ENCODE results near the gene CCDC88A. TPM values are rescaled to one million over a fixed set of nuclear protein-coding genes. Genes with fewer than 3 reads are reported as not detected.
"Not testable (repeated sequence)": the region's sequence is repeated elsewhere in the genome, so short reads cannot be mapped to it uniquely, and the experiment has no call there.

CCDC88A gene
- total RNA-seq, 1 donor from 2014 or later, result 70.6 TPM

GRCh38 chr2:55282110-55282917 lies 137.3 kb downstream of the CCDC88A start:
- Mint-ChIP-seq H3K27ac (peak overlapping the region; percentile 83), H3K4me3 (peak overlapping the region; percentile 90), H3K4me1 (ENCODE audit: unreplicated experiment) (peaks cover 11% of the 10 kb centered on the region), H3K9me3 (no peaks in the 10 kb centered on the region), H3K36me3 (no peaks in the 10 kb centered on the region), H3K27me3 (peaks cover 24% of the 10 kb centered on the region)
- DNase-seq (ENCODE audit: extremely low spot score, unreplicated experiment), result peak; percentile 89
- TF ChIP-seq CTCF (conservative IDR thresholded peaks at IDR 0.05), result no peak

GRCh38 chr2:55280851-55281546 lies 138.7 kb downstream of the CCDC88A start:
- DNase-seq (ENCODE audit: extremely low spot score, unreplicated experiment); H3K9me3 Mint-ChIP-seq; H3K36me3 Mint-ChIP-seq: not testable (repeated sequence)
- H3K4me1 Mint-ChIP-seq (ENCODE audit: unreplicated experiment), result peaks cover 11% of the 10 kb centered on the region
- H3K4me3 Mint-ChIP-seq, result peak overlapping the region; percentile 71
- H3K27me3 Mint-ChIP-seq, result peaks cover 24% of the 10 kb centered on the region
- peak overlapping the region; percentile 50 for H3K27ac Mint-ChIP-seq

GRCh38 chr2:55279859-55280424 lies 139.7 kb downstream of the CCDC88A start:
- Mint-ChIP-seq H3K4me3 (peak overlapping the region; percentile 37), H3K27ac (peak overlapping the region; percentile 52), H3K4me1 (ENCODE audit: unreplicated experiment) (peaks cover 11% of the 10 kb centered on the region), H3K27me3 (peaks cover 24% of the 10 kb centered on the region)
- DNase-seq (ENCODE audit: extremely low spot score, unreplicated experiment); H3K36me3 Mint-ChIP-seq; H3K9me3 Mint-ChIP-seq: not testable (repeated sequence)

- not testable (repeated sequence) for DNase-seq (ENCODE audit: extremely low spot score, unreplicated experiment); H3K9me3 Mint-ChIP-seq; H3K36me3 Mint-ChIP-seq
- Mint-ChIP-seq H3K27ac (peak overlapping the region; percentile 52), H3K4me1 (ENCODE audit: unreplicated experiment) (peaks cover 11% of the 10 kb centered on the region), H3K4me3 (peak overlapping the region; percentile 37), H3K27me3 (peaks cover 24% of the 10 kb centered on the region)
Measured at GRCh38 chr2:55279214-55279835, 140.3 kb downstream of the CCDC88A start.

GRCh38 chr2:55277310-55277709 lies 142.3 kb downstream of the CCDC88A start:
- H3K27me3 Mint-ChIP-seq, result peaks cover 24% of the 10 kb centered on the region
- H3K4me1 Mint-ChIP-seq (ENCODE audit: unreplicated experiment), result peaks cover 11% of the 10 kb centered on the region
- no peaks in the 10 kb centered on the region for H3K36me3 Mint-ChIP-seq
- H3K27ac Mint-ChIP-seq, result no peak overlapping the region
- TF ChIP-seq CTCF (conservative IDR thresholded peaks at IDR 0.05), result no peak
- no peaks in the 10 kb centered on the region for H3K9me3 Mint-ChIP-seq
- H3K4me3 Mint-ChIP-seq, result no peak overlapping the region
- no peak for DNase-seq (ENCODE audit: extremely low spot score, unreplicated experiment)

- H3K9me3 Mint-ChIP-seq; DNase-seq (ENCODE audit: extremely low spot score, unreplicated experiment); H3K27ac Mint-ChIP-seq; H3K4me3 Mint-ChIP-seq; H3K27me3 Mint-ChIP-seq; H3K4me1 Mint-ChIP-seq (ENCODE audit: unreplicated experiment); H3K36me3 Mint-ChIP-seq: not testable (repeated sequence)
Measured at GRCh38 chr2:55274346-55274745, 145.3 kb downstream of the CCDC88A start.

GRCh38 chr2:55269645-55269990 lies 150.0 kb downstream of the CCDC88A start:
- peak overlapping the region; percentile 97 for H3K4me3 Mint-ChIP-seq

More at GRCh38 chr2:55269645-55269990, 150.0 kb downstream of the CCDC88A start:
- Mint-ChIP-seq H3K9me3 (no peaks in the 10 kb centered on the region), H3K4me1 (ENCODE audit: unreplicated experiment) (peaks cover 5% of the 10 kb centered on the region), H3K27me3 (no peaks in the 10 kb centered on the region), H3K36me3 (peaks cover 2% of the 10 kb centered on the region), H3K27ac (peak overlapping the region; percentile 89)
- no peak for TF ChIP-seq CTCF (conservative IDR thresholded peaks at IDR 0.05)
- DNase-seq (ENCODE audit: extremely low spot score, unreplicated experiment), result no peak

All from type B pancreatic cell (in vitro differentiated cells).